HepG2 (cell line): ENCODE measurements around the gene SRRM3. TPM values are rescaled to one million over a fixed set of nuclear protein-coding genes. Genes with fewer than 3 reads are reported as not detected.

Source experiments
- EZH2 ChIP-seq: conservative IDR thresholded peaks from 2 replicates; pipeline ENCODE4 v1.6.1; 2012; ENCODE audit warnings: mild to moderate bottlenecking, low read depth, low read length, moderate library complexity
- FLYWCH1 ChIP-seq: sonication (generic); formaldehyde crosslinking; IDR thresholded peaks from 2 replicates; pipeline ENCODE4 v1.8.1; 2023; ENCODE audit warnings: mild to moderate bottlenecking, missing genetic modification reagents
- HNRNPK ChIP-seq: fragments of 200-400 bp; formaldehyde crosslinking; IDR thresholded peaks from 2 replicates; pipeline ENCODE4 v1.6.1; 2018; ENCODE audit warnings: low read length, low read depth, moderate library complexity, mild to moderate bottlenecking; ENCODE audit not compliant: poor library complexity, severe bottlenecking
- NFKB2 ChIP-seq: sonication (generic); formaldehyde crosslinking; IDR thresholded peaks from 2 replicates; pipeline ENCODE4 v1.4.0; 2020; ENCODE audit warnings: missing genetic modification reagents, borderline replicate concordance
- PATZ1 ChIP-seq: sonication (generic); formaldehyde crosslinking; IDR thresholded peaks from 2 replicates; pipeline ENCODE4 v1.4.0; 2020; ENCODE audit warnings: missing genetic modification reagents
- PAXIP1 ChIP-seq: sonication (generic); formaldehyde crosslinking; conservative IDR thresholded peaks from 2 replicates; pipeline ENCODE4 v1.4.0; 2020; ENCODE audit warnings: mild to moderate bottlenecking, missing genetic modification reagents, moderate library complexity
- ZBTB25 ChIP-seq: IDR thresholded peaks from 2 replicates; pipeline ENCODE4 v1.6.1; 2018; ENCODE audit warnings: missing genetic modification reagents
- ZIK1 ChIP-seq: sonication (generic); formaldehyde crosslinking; IDR thresholded peaks from 2 replicates; pipeline ENCODE4 v1.5.0; 2020; ENCODE audit warnings: mild to moderate bottlenecking, low read depth, missing genetic modification reagents, borderline replicate concordance
- ZNF44 ChIP-seq: sonication (generic); formaldehyde crosslinking; IDR thresholded peaks from 2 replicates; pipeline ENCODE4 v1.5.1; 2020; ENCODE audit warnings: mild to moderate bottlenecking, missing genetic modification reagents
- ZNF547 ChIP-seq: sonication (generic); formaldehyde crosslinking; IDR thresholded peaks from 2 replicates; pipeline ENCODE4 v1.5.1; 2020; ENCODE audit warnings: mild to moderate bottlenecking, missing genetic modification reagents
- ZNF775 ChIP-seq: sonication (generic); formaldehyde crosslinking; IDR thresholded peaks from 2 replicates; pipeline ENCODE4 v1.4.0; 2020; ENCODE audit warnings: missing genetic modification reagents, mild to moderate bottlenecking, moderate library complexity, borderline replicate concordance
- ZUFSP ChIP-seq: sonication (generic); formaldehyde crosslinking; IDR thresholded peaks from 2 replicates; pipeline ENCODE4 v1.9.0; 2021; ENCODE audit warnings: missing genetic modification reagents, mild to moderate bottlenecking, borderline replicate concordance
- polyA plus RNA-seq, 8 experiments: library from polyadenylated mRNA; depleted of rRNA in 3 of 8; stranded (reverse) in 7 of 8; unstranded in 1 of 8; fragments of >200 nt; fragmentation: Illumina TruSeq in 4 of 8; extraction: Trizol in 4 of 8; gene quantifications; 2 replicates each; pipeline versions ENCODE4 v1.2.1 to v1.2.3, GENCODE V29; 2011 to 2016; ENCODE audit warnings: low read depth in 4 of 8, missing spikeins in 1 of 8, mixed read lengths in 1 of 8; ENCODE audit not compliant: insufficient read depth in 1 of 8
- total RNA-seq, 5 experiments: library from RNA; depleted of rRNA; stranded (reverse); fragments of >200 nt; fragmentation: Illumina TruSeq; extraction: Trizol; gene quantifications; 2 replicates each; pipeline ENCODE4 v1.2.3, GENCODE V29; 2016; ENCODE audit warnings: low read depth in 1 of 5

SRRM3 gene
- total and polyA plus RNA-seq, 2 of the 13 experiments (the other 11 are each of a cell fraction or from before 2014, with no cell fraction given) = 0.13 to 0.54 TPM

- TF ChIP-seq PAXIP1 (CRISPR knock-in tag) (no peak), ZBTB25 (CRISPR knock-in tag) (no peak), ZNF775 (CRISPR knock-in tag) (no peak), HNRNPK (peak; percentile 63), NFKB2 (CRISPR knock-in tag) (peak; percentile 23; the same call in 1 of the 2 replicates), ZIK1 (CRISPR knock-in tag) (no peak), EZH2 (no peak), FLYWCH1 (CRISPR knock-in tag) (no peak), ZNF547 (CRISPR knock-in tag) (0 out of 2 replicates have a peak, but pooled peaks have one; percentile 48), PATZ1 (CRISPR knock-in tag) (no peak), ZUFSP (CRISPR knock-in tag) (no peak), ZNF44 (no peak)
Observed at GRCh38 chr7:76259124-76260093, 57.7 kb downstream of the SRRM3 start (continued).
